GM12874 (cell line): ENCODE results near the gene BRK1.

ENCODE experiments used
- CTCF ChIP-seq: IDR thresholded peaks from 2 replicates; pipeline ENCODE4 v1.5.1; 2011; ENCODE audit warnings: low read depth, mild to moderate bottlenecking, control low read depth, low read length, moderate library complexity; ENCODE audit not compliant: insufficient read depth

The BRK1 gene

GRCh38 chr3:10154335-10155122, 39.1 kb downstream of the BRK1 start:
- no peak for TF ChIP-seq CTCF

- TF ChIP-seq CTCF: no peak
Measured at GRCh38 chr3:10155123-10155472, 39.6 kb downstream of the BRK1 start.

GRCh38 chr3:10155658-10156057, 40.2 kb downstream of the BRK1 start:
- no peak for TF ChIP-seq CTCF

GRCh38 chr3:10157031-10157430, 41.6 kb downstream of the BRK1 start:
- TF ChIP-seq CTCF: no peak

- TF ChIP-seq CTCF: no peak
Measured at GRCh38 chr3:10160346-10160745, 44.9 kb downstream of the BRK1 start.

- TF ChIP-seq CTCF: no peak
Measured at GRCh38 chr3:10160925-10161324, 45.5 kb downstream of the BRK1 start.

GRCh38 chr3:10162185-10162584, 46.7 kb downstream of the BRK1 start:
- no peak for TF ChIP-seq CTCF
